Right renal cortex interstitium (tissue), 3 donors: ENCODE data around the gene CFAP46. TPM values are rescaled to one million over a fixed set of nuclear protein-coding genes. Genes with fewer than 3 reads are reported as not detected.

Source experiments
- DNase-seq, 3 donors: peaks; one replicate each; pipeline ENCODE4 v3.0.0-alpha.2; 2013; ENCODE audit warnings: low read depth in 3 of 3, low spot score in 2 of 3
- polyA plus RNA-seq, 3 donors: library from polyadenylated mRNA; unstranded; fragments of 120-200 nt; gene quantifications; one replicate each; pipeline ENCODE4 v1.2.1, GENCODE V29; 2013; ENCODE audit not compliant: insufficient read length in 3 of 3

The CFAP46 gene
- polyA plus RNA-seq, 3 donors: 6.1 to 7.8 (median 6.7) TPM

- no peak for DNase-seq
Measured at GRCh38 chr10:132762267-132762666, 180.1 kb downstream of the CFAP46 start.

- DNase-seq: no peak
Measured at GRCh38 chr10:132761395-132762060, 180.8 kb downstream of the CFAP46 start.

DNA sequence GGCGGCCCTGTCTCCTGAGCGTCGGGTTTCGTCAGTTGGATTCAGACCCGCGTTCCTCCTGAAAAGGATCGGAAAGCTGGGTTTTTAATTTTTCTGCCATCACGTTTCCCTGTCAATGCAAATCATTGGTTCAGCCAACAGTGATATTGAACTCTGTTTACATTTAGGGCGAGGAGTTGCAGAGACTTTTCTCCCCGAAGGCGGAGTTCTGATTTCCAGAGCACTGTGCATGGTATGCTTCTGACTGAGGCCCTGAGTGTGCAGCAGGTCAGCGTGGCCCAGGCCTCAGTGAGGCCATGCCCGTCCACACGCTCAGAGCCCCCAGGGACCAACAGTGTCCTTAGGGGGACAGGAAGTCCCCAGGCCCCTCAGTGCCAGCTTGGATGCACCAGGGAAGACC, 183.5 kb downstream of the CFAP46 start:
- no peak for DNase-seq

Other genes starting within 250 kb of the CFAP46 start
- gene NKX6-2, start 156.4 kb downstream of the CFAP46 start, polyA plus RNA-seq: 1 to 10 TPM; 7.1 to 8.4 (median 7.6) TPM
- gene ADGRA1, start 145.4 kb upstream of the CFAP46 start, polyA plus RNA-seq: 1 to 10 TPM; 1.2 to 1.7 (median 1.5) TPM
- 1 to 10 TPM; 4.1 to 5.5 (median 4.2) TPM for gene KNDC1, start 217.6 kb upstream of the CFAP46 start, polyA plus RNA-seq